Heart left ventricle (tissue), 13 donors: ENCODE measurements around the gene RAB6A.

Experiments used
- POLR2A ChIP-seq, 2 donors: fragments of 450-650 bp; IDR thresholded peaks; one replicate each; pipeline ENCODE4 v1.6.1; 2017; ENCODE audit warnings: antibody characterized with exemption in 2 of 2, mild to moderate bottlenecking in 2 of 2, moderate library complexity in 2 of 2
- TF ChIP-seq, protein P1 (sequence below), 12 donors: fragments of 200-600 bp; sonication (generic) in 4 of 12; IDR thresholded peaks; one replicate each; pipeline versions ENCODE4 v1.5.0 to v1.8.0; 2018 to 2022; ENCODE audit warnings: antibody characterized with exemption in 12 of 12, mild to moderate bottlenecking in 5 of 12
- donor health status: ischemic (EF 13 %, LVEDD 7.1; RV severe dilation, severe dysfunction).
- donor health status: DM: no; HTN: yes; CAD: no.
- donor health status: DM: no; HTN: no; CAD: no.
- donor health status: ischemic (EF 25% LVEDD 6.9; RV normal size, moderate dysfunction).
- donor health status: ischemic (EF 25% LVEDD 5.7; RV mildly dilated, moderate dysfunction).
- donor health status: ischemic (EF 35%, LVEDD 5.7; RV mildly dilated, moderate dysfunction).
- donor health status: nonischemic (EF 11% LVEDD 7.7; RV severe dilation, severe dysfunction).
- donor health status: DM: yes; HTN: yes; CAD: no.
- donor health status: PGD.
- donor health status: ischemic (EF 29% LVEDD 5.4; RV normal size, mild dysfunction).
- donor health status: nonischemic (EF 23%, LVEDD 6.1; RV moderate dilation, normal function).

DNA sequence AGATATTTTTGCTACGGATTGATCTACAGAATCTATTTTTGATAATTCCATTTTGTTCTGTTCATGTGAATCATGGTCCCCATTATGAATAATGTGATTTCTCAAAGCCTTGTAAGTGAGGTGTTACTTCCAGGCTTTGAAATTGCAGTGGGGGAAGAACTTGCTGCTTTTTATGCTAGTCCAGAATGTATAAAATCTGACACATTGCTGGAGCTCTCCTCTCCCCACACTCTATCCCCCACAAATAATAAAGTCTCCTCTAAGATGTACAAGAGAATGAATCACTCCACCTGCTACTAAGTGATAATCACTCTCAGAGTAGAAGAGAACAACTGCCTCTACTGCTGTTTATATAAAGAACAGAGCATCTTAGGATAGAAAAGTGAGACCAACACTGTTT lies 5.9 kb upstream of the RAB6A start:
- TF ChIP-seq, protein P1, sequence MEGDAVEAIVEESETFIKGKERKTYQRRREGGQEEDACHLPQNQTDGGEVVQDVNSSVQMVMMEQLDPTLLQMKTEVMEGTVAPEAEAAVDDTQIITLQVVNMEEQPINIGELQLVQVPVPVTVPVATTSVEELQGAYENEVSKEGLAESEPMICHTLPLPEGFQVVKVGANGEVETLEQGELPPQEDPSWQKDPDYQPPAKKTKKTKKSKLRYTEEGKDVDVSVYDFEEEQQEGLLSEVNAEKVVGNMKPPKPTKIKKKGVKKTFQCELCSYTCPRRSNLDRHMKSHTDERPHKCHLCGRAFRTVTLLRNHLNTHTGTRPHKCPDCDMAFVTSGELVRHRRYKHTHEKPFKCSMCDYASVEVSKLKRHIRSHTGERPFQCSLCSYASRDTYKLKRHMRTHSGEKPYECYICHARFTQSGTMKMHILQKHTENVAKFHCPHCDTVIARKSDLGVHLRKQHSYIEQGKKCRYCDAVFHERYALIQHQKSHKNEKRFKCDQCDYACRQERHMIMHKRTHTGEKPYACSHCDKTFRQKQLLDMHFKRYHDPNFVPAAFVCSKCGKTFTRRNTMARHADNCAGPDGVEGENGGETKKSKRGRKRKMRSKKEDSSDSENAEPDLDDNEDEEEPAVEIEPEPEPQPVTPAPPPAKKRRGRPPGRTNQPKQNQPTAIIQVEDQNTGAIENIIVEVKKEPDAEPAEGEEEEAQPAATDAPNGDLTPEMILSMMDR (IDR thresholded peaks at IDR 0.05) = no peak
- TF ChIP-seq POLR2A (IDR thresholded peaks at IDR 0.05) = no peak
